Measurements from ENCODE around the gene GPNMB.

The GPNMB gene

DNA sequence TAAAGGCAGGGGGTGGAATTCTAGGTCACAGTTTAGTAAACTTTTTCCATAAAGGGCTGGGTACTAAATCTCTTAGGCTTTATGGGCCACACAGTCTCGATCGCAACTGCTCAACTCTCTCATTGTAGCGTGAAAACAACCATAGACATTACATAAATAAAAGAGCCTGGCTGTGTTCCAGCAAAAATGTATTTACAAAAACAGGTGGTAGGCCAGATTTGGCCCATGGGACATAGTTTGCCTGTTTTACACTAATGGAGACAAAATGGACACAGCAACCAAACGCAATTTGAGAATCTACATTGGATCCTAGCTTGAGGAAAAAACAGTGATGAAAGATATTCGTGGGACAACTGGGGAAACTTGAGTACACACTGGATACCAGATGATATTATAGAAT is 29.3 kb downstream of the GPNMB start:
- DNase-seq = peak; percentile 40

- DNase-seq = no peak
Observed at GRCh38 chr7:23276376-23276775, 29.8 kb downstream of the GPNMB start.

GRCh38 chr7:23276947-23277346 is 30.4 kb downstream of the GPNMB start:
- no peak for DNase-seq

- DNase-seq = peak; percentile 13
Observed at GRCh38 chr7:23277359-23277989, 30.9 kb downstream of the GPNMB start.

DNA sequence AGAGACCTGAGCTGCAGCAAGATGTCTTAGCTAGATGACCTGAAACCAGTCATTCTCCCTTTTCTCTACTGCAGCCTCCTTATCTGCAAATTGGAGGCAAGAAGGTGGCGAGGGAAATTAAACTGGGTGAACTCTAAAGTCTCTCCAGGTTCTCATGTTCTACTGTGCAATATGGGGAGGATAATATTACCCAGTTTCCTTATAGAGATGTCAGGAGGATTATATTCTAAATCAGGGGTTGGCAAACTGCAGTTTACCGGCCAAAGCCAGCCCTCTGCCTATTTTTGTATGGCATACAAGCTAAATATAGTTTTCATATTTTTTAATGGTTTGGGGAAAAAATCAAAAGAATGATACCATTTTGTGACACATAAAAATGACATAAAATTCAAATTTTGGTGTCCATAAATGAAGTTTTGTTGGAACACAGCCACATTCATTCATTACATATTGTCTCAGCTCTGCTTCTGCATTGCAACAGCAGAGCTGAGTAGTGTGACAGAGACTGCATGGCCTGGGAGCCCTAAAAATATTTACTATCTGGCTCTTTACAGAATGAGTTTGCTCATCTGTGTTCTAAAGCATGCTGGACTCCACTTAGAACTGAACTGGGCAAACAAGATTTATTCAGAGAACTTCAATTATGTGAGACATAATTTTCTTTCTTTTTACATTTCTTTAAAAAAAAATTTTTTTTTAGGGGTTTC is 33.4 kb downstream of the GPNMB start:
- no peak for DNase-seq

- DNase-seq = no peak
Observed at GRCh38 chr7:23283086-23283485, 36.5 kb downstream of the GPNMB start.

DNA sequence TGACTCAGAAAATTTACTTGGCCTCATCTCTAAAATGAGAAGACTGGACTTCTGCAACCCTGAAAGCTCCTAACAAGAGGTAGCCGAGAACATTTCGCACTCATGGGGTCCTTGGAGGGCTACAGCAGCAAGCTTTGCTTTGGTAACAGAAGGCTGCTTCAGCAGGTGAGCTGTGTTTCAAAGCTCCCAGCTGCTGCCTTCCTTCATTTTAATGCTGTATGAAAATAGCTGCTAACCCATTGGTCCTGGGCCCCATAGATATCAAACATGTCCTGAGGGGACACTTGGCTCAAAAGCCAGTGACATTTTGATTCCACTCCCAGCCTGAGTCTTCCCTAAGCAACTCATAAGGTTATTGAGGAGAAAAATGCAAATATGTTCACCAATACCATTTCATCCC is 38.3 kb downstream of the GPNMB start:
- DNase-seq = no peak

DNA sequence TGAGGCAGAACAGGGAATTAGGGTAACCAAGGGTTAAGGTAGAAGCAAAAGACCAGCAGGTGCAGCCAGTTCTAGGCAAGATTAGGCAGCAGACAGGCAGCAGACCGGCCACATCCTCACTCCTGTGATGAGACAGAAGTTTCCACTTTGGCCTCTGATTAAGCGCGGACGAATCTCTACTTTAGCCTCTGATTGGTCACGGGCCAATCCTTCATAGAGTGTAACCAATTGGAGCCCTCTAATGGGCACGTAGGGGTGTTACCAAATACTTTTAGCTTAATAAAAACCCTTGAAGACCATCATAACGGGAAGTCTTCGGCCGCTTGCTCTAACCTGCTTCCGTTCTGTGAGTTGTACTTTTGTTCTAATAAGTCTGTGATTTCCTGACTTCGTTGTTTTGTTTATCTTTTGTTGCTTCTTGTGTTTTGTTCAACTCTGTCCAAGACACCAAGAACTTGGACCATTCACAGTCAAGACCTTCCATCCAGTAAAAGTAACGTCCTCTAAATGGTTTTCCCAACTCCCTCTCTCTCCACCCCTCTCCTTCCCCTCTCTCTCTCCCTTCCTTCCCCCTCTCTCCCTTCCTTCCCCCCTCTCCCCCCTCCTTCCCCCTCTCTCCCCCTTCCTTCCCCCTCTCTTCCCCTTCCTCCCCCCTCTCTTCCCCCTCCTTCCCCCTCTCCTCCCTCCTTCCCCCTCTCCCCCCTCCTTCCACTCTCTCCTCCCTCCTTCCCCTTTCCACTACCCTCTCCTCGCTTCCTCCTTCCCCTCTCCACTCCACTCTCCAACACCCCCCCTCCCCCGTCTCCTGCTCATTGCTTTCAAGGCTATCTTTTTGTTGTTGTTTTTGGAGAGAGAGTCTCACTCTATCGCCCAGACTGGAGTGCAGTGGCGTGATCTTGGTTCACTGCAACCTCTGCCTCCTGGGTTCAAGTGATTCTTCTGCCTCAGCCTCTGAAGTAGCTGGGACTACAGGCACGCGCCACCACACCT is 39.4 kb downstream of the GPNMB start:
- DNase-seq = no peak

- no peak for DNase-seq
Observed at GRCh38 chr7:23287612-23288011, 41.0 kb downstream of the GPNMB start.

DNA sequence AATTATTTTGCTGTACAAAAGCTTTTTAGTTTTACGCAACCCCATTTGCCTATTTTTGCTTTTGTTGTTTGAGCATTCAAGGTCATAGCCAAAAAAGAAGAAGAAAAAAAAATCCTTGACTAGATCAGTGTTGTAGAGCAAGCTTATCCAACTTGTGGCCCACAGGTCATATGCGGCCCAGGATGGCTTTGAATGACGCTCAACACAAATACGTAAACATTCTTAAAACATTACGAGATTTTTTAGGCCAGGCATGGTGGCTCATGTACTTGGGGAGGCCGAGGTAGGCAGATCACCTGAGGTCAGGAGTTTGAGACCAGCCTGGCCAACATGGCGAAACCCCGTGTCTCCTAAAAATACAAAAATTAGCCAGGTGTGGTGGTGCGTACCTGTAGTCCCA is 44.4 kb downstream of the GPNMB start:
- no peak for DNase-seq

DNA sequence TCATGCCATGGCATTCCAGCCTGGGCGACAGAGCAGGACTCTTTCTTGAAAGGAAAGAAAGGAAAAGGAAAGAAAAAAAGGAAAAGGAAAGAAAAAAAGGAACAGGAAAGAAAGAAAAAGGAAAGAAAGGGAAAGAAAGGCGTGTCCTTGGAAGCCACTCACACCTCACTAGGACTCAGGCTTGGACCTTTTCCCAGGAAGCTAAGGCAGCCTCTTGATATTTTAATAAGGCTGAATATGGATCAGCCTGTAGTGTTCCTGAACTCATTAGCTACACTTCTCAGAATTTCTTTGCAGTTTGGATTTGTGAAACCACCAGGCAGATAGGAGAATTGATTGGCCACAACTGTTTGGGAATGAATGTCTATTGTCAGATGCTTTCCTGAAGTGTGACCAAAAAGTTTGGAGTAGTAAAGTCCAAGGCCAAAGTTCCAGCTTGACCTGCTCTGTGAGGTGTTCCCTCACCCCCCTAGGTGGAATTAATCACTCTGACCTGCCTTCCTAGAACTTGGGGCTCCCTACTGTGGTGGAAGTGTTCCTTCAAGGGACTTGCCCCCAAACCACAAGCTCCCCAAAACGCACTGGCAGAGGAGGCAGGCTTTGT is 45.5 kb downstream of the GPNMB start:
- DNase-seq = no peak

GRCh38 chr7:23292623-23293022 is 46.0 kb downstream of the GPNMB start:
- DNase-seq = no peak

DNA sequence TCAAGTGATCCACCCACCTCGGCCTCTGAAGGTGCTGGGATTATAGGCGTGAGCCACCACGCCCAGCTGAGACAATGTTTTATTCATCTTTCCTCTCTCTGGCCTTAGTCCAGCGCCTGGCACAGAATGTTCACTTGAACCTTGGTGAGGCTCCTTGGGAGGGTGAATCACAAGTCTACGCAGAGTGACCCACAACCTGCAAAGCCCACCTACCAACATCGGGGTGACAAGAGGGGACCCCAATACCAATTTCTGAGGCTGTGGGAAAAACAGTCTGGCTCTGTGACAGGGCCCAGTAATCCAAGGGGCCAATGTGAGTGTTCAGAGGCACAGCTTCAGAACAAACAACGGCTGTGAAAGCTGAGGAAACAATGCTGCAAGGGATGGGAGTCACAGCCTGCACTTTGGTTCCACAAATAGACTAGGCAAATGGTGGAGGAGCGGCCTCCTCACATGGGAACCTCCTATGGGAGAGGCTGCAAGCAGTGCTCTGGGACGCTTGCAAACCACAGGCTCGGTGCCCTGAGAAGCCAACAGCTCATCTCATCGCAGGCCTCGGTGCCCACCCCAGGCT is 47.0 kb downstream of the GPNMB start:
- DNase-seq = no peak

DNA sequence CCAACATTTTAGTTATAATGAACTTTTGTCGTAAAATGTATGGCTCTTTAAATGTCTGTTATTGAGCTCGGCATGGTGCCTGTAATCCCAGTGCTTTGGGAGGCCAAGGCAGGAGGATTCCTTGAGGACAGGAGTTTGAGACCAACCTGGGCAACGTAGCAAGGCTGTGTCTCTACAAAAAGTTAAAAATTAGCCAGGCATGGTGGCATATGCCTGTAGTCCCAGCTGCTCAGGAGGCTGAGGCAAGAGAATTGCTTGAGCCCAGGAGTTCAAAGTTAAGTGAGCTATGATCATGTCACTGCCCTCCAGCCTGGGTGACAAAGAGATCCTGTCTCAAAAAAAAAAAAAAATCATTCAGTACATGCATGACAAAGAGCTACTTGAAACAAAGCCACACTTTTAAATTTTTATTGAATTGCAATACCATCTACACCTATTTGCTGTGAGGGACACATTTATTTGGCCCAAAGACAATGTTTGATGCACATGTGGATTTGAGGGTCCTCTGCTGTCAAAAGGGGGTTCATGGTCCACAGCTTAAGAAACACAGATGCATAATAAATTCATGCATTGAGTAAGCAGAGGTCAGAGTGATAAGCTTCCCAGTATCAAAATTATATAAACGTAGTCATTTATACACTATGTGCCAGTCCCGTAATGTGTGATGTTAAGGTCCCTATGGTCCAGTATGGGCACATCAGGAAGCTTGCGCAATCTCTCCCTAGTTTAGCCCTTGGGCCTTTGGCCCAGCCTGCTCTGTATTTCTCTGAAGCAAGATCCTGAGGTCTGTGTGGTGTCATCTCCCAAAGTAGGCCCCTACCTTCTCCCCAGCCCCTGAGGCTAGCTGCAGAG is 48.2 kb downstream of the GPNMB start:
- DNase-seq = no peak

GRCh38 chr7:23295401-23295697 is 48.8 kb downstream of the GPNMB start:
- no peak for DNase-seq

GRCh38 chr7:23298141-23298881 is 51.7 kb downstream of the GPNMB start:
- DNase-seq = no peak

DNA sequence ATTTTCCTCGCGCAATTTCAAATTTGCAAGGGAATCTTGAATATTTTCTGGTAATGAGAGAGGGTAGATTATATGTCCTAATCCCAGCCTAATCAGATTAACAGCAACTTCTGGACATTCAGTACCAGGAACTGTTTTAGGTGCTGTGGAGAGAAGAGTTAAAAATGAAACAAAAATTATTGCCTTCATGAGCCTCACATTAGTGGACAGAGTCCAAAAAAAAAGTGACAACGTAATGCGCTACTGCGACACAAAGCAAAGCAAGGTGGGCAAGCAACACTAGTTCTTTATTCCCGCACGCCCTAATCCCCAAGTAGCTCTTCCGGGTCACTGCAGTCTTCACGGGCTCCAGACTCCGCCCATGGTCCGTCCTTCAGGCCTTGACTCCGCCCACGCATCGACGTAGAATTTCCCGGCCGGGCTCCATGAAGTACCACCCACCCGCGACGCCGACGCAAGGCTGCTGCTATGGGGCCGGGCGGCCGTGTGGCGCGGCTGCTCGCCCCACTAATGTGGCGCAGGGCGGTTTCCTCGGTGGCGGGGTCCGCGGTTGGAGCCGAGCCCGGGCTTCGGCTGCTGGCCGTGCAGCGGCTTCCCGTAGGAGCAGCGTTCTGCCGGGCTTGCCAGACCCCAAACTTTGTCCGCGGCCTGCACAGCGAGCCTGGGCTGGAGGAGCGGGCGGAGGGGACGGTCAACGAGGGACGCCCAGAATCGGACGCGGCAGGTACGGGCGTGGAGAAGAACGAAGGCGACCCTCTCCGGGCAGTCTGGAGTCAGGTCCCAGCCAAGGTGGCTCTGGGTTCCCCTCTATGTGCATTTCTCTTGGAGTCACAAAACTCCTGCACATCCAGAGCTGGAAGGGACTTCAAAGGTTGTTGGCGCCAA is 52.6 kb downstream of the GPNMB start, which contains the start of gene MALSU1:
TSS of gene MALSU1 (plus strand) at position 455 of the 885 bp plus-strand sequence. CDS start at position 469, 14 bp downstream.
- DNase-seq = peak; percentile 96

DNA sequence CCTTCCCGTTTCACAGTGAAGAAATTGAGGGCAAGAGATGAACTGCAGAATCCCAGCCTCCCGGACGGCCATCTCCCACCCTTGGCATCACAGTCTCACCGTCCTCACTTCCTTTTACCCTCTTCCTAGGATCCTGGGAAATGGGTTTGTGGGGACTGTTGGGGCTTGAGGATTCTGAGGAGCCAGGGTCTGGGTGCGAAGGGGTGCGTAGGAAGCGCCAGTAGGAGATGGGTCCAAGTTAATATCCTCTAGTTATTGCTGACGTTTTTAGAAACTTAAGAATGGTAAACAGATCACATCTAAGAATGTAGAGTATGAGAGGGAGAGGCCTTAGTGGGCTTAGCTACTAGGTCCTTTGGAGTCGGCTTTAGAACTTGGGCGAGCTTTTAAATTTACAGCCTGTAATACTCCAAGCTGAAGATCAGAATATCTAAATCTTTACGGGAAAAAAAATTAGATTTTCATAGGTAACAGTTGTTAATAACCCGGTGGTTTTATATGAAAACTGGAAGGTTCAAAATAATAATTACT is 53.3 kb downstream of the GPNMB start:
- DNase-seq = no peak

DNA sequence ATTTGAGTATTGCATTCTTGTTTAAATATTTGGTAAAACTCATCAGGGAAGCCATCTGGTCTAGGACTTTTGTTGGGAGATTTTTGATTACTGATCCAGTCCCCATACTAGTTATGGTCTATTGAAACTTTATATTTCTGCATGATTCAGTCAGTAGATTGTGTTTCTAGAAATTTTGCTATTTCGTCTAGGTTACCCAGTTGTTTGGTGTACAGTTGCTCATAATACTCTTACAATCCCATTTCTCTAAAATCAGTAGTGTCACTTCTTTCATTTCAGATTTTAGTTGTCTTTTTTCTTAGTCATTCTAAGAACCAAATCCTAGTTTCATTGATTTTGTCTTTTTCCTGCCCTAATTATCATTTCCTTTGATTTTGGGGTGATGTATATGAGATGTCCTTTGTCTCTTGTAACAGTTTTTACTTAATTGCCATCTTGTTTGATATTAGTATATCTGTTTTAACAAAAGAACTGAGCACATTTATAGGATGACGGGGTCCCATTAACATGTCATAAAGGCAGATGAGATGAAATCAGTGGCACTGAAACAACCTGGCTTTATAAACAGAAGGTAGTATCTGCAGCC is 60.5 kb downstream of the GPNMB start:
- DNase-seq = no peak

Measured in NCI-H2107 (cell line).